ENCODE measurements around the gene TANGO2. TPM values are rescaled to one million over a fixed set of nuclear protein-coding genes. Genes with fewer than 3 reads are reported as not detected.
A peak's percentile ranks its signal among the peaks of the same experiment; 100 is the strongest.

The TANGO2 gene
- total RNA-seq, 1 donor from 2014 or later: 62.3 TPM

GRCh38 chr22:20102203-20102780 lies 81.4 kb downstream of the TANGO2 start:
- ATAC-seq (ENCODE audit: poor library complexity): no peak
- DNase-seq: peak; percentile 6
- intact Hi-C loops (cut with DNase I): no loop called here

- intact Hi-C loops (cut with DNase I): no loop called here
- ATAC-seq (ENCODE audit: poor library complexity) (no peak), DNase-seq (no peak)
Measured at GRCh38 chr22:20105456-20106204, 84.7 kb downstream of the TANGO2 start.

- DNase-seq (no peak), ATAC-seq (ENCODE audit: poor library complexity) (no peak)
- intact Hi-C loops (cut with DNase I): no loop called here
Measured at GRCh38 chr22:20106205-20106848, 85.4 kb downstream of the TANGO2 start.

- ATAC-seq (ENCODE audit: poor library complexity) (no peak), DNase-seq (no peak)
- intact Hi-C loops (cut with DNase I): no loop called here
Measured at GRCh38 chr22:20106849-20107237, 85.9 kb downstream of the TANGO2 start.

- DNase-seq (peak; percentile 14), ATAC-seq (ENCODE audit: poor library complexity) (no peak)
- intact Hi-C loops (cut with DNase I): no loop called here
Measured at GRCh38 chr22:20107471-20107901, 86.6 kb downstream of the TANGO2 start.

GRCh38 chr22:20107951-20108756 lies 87.2 kb downstream of the TANGO2 start:
- intact Hi-C loops (cut with DNase I): no loop called here
- ATAC-seq (ENCODE audit: poor library complexity): no peak
- peak; percentile 32 for DNase-seq

GRCh38 chr22:20108757-20109230 lies 87.9 kb downstream of the TANGO2 start:
- intact Hi-C loops (cut with DNase I): no loop called here
- ATAC-seq (ENCODE audit: poor library complexity): no peak
- peak; percentile 31 for DNase-seq

- intact Hi-C loops (cut with DNase I): loop anchor here (10.0 kb wide), 1 partner anchor 135 kb away; no protein-coding TSS in a partner anchor
- ATAC-seq (ENCODE audit: poor library complexity) (peak; percentile 5), DNase-seq (peak; percentile 30)
Measured at GRCh38 chr22:20109411-20110358, 88.8 kb downstream of the TANGO2 start.

GRCh38 chr22:20110359-20110985 lies 89.6 kb downstream of the TANGO2 start:
- ATAC-seq (ENCODE audit: poor library complexity) (no peak), DNase-seq (no peak)
- intact Hi-C loops (cut with DNase I): loop anchor here (10.0 kb wide), 1 partner anchor 136 kb away; no protein-coding TSS in a partner anchor

GRCh38 chr22:20111045-20111688 lies 90.3 kb downstream of the TANGO2 start:
- peak; percentile 29 for DNase-seq
- intact Hi-C loops (cut with DNase I): loop anchor here (10.0 kb wide), 1 partner anchor 136 kb away; no protein-coding TSS in a partner anchor
- ATAC-seq (ENCODE audit: poor library complexity): no peak

GRCh38 chr22:20111689-20112622 lies 91.0 kb downstream of the TANGO2 start:
- DNase-seq: no peak
- intact Hi-C loops (cut with DNase I): loop anchor here (10.0 kb wide), 1 partner anchor 137 kb away; no protein-coding TSS in a partner anchor
- ATAC-seq (ENCODE audit: poor library complexity): no peak

- intact Hi-C loops (cut with DNase I): loop anchor here (10.0 kb wide), 1 partner anchor 138 kb away; no protein-coding TSS in a partner anchor
- DNase-seq (no peak), ATAC-seq (ENCODE audit: poor library complexity) (no peak)
Measured at GRCh38 chr22:20112623-20113511, 92.0 kb downstream of the TANGO2 start.

GRCh38 chr22:20113551-20114310 lies 92.8 kb downstream of the TANGO2 start:
- DNase-seq (peak; percentile 36), ATAC-seq (ENCODE audit: poor library complexity) (no peak)
- intact Hi-C loops (cut with DNase I): loop anchor here (10.0 kb wide), 1 partner anchor 139 kb away; no protein-coding TSS in a partner anchor

Measured in Right ventricle myocardium superior (tissue), 1 donor.